SK-N-SH treated with all-trans-retinoic acid at 6 μM for 48 hours (cell line): ENCODE results near the gene TMEM30B.

Source experiments
- ATAC-seq: fragments of 200-7000 bp; cut with Tn5 transposase; 3 replicates; pipeline ENCODE4 v1.9.1; 2020; ENCODE audit warnings: mild to moderate bottlenecking, moderate library complexity
- ARNTL ChIP-seq: fragments of 450-650 bp; formaldehyde crosslinking; IDR thresholded peaks from 2 replicates; pipeline ENCODE4 v1.5.0; 2020; ENCODE audit warnings: low read depth, mild to moderate bottlenecking, moderate library complexity, borderline replicate concordance
- CREB5 ChIP-seq: fragments of 250-450 bp; sonication (Bioruptor Pico); IDR thresholded peaks from 2 replicates; pipeline ENCODE4 v1.5.1; 2020; ENCODE audit warnings: low read depth, mild to moderate bottlenecking, moderate library complexity
- ESRRG ChIP-seq: fragments of 250-450 bp; sonication (Bioruptor Pico); IDR thresholded peaks from 2 replicates; pipeline ENCODE4 v1.6.1; 2021; ENCODE audit warnings: mild to moderate bottlenecking
- GLIS3 ChIP-seq: fragments of 250-450 bp; sonication (Bioruptor Pico); IDR thresholded peaks from 2 replicates; pipeline ENCODE4 v1.5.0; 2020; ENCODE audit warnings: mild to moderate bottlenecking, moderate library complexity
- ISL1 ChIP-seq: fragments of 250-450 bp; sonication (Bioruptor Pico); IDR thresholded peaks from 2 replicates; pipeline ENCODE4 v2.1.2; 2022; ENCODE audit warnings: mild to moderate bottlenecking, moderate library complexity
- OSR1 ChIP-seq: fragments of 250-450 bp; sonication (Bioruptor Pico); IDR thresholded peaks from 2 replicates; pipeline ENCODE4 v1.8.0; 2022; ENCODE audit warnings: moderate library complexity, mild to moderate bottlenecking, inconsistent platforms
- PATZ1 ChIP-seq: fragments of 250-450 bp; sonication (Bioruptor Pico); IDR thresholded peaks from 2 replicates; pipeline ENCODE4 v1.8.0; 2020; ENCODE audit warnings: mild to moderate bottlenecking, moderate library complexity, borderline replicate concordance
- POU6F1 ChIP-seq: fragments of 250-450 bp; sonication (Bioruptor Pico); IDR thresholded peaks from 2 replicates; pipeline ENCODE4 v1.8.0; 2021; ENCODE audit warnings: low read depth, mild to moderate bottlenecking, moderate library complexity, borderline replicate concordance
- PPARA ChIP-seq: fragments of 250-450 bp; sonication (Bioruptor Pico); IDR thresholded peaks from 2 replicates; pipeline ENCODE4 v1.5.0; 2020; ENCODE audit warnings: mild to moderate bottlenecking, borderline replicate concordance
- RARB ChIP-seq: fragments of 250-450 bp; sonication (Bioruptor Pico); IDR thresholded peaks from 2 replicates; pipeline ENCODE4 v1.8.0; 2021; ENCODE audit warnings: mild to moderate bottlenecking, moderate library complexity
- SNAI2 ChIP-seq: fragments of 250-450 bp; sonication (Bioruptor Pico); IDR thresholded peaks from 2 replicates; pipeline ENCODE4 v1.5.0; 2020; ENCODE audit warnings: mild to moderate bottlenecking, moderate library complexity
- TOX ChIP-seq: fragments of 250-450 bp; sonication (Bioruptor Pico); IDR thresholded peaks from 2 replicates; pipeline ENCODE4 v1.8.0; 2021; ENCODE audit warnings: mild to moderate bottlenecking, moderate library complexity, borderline replicate concordance
- TSHZ2 ChIP-seq: fragments of 250-450 bp; sonication (Bioruptor Pico); IDR thresholded peaks from 2 replicates; pipeline ENCODE4 v1.5.0; 2020; ENCODE audit warnings: mild to moderate bottlenecking, moderate library complexity
- ZC3H10 ChIP-seq: fragments of 250-450 bp; sonication (Bioruptor Pico); IDR thresholded peaks from 2 replicates; pipeline ENCODE4 v1.5.1; 2021; ENCODE audit warnings: mild to moderate bottlenecking, moderate library complexity
- ZFP30 ChIP-seq: fragments of 450-650 bp; formaldehyde crosslinking; IDR thresholded peaks from 2 replicates; pipeline ENCODE4 v1.5.0; 2022; ENCODE audit warnings: mild to moderate bottlenecking, moderate library complexity
- ZNF70 ChIP-seq: fragments of 450-650 bp; formaldehyde crosslinking; IDR thresholded peaks from 2 replicates; pipeline ENCODE4 v1.5.0; 2020; ENCODE audit warnings: mild to moderate bottlenecking, moderate library complexity

TMEM30B gene

DNA sequence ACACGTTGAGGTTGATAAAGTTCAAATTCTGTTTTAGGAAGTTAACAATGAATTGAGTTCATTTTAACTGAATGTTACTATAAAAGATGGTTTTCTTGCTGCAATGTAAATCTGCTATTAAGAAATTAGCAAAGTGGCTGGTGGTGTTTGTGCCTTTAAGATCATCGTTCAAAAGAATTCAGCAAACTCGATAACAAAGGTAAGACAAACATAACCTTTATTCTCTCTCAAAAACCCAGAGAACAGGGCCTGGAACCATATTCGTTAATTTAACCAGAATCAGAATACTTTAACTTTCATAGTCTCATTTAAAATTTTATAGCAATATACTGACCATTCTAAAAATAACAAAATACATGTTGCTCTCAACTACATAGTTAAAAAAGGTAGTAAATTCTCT is 3.4 kb downstream of the TMEM30B start:
- no peak for TF ChIP-seq GLIS3 (CRISPR knock-in tag)
- no peak for TF ChIP-seq ISL1 (CRISPR knock-in tag)
- no peak for TF ChIP-seq TSHZ2
- TF ChIP-seq ZNF70 = no peak
- TF ChIP-seq PPARA = no peak
- no peak for TF ChIP-seq RARB (CRISPR knock-in tag)
- no peak for ATAC-seq

DNA sequence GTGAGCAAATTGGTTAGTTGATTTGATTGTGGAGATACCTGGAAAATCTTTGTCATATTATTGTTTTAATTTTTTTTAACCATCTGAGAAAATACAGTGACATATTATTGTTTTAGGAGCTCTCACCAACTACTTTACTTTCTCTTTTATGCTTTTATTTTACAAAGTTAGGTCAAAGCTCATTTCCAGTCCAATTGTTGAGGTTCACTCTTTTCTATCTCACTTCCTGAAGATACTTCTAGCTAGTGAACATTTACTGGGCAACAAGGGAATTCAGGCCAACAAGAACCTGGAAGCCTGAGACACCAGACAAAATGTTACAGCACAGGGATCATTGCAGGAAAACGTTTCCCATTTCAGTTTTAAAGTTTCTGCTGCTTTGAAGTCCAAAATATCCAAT is 3.9 kb downstream of the TMEM30B start:
- no peak for TF ChIP-seq OSR1
- no peak for ATAC-seq

GRCh38 chr14:61271552-61271951 is 9.6 kb downstream of the TMEM30B start:
- no peak for ATAC-seq
- TF ChIP-seq PATZ1 (CRISPR knock-in tag) (no peak), GLIS3 (CRISPR knock-in tag) (no peak), TOX (CRISPR knock-in tag) (no peak), ESRRG (no peak), POU6F1 (CRISPR knock-in tag) (no peak), SNAI2 (CRISPR knock-in tag) (no peak)

DNA sequence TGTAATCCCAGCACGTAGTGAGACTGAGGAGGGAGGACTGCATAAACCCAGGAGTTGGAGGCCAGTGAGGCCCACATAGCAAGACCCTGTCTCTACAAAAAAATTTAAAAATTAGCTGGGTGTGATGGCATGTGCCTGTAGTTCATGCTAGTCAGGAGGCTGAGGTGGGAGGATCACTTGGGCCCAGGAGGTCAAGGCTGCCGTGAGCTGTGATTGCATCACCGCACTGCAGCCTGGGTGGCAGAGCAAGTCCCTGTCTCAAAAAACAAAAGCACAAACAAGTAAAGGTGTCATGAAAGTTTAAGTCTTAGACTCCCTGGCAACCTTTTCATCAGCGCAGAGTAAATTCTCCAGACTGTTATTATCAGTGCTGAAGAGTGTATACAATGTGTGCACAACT is 10.4 kb downstream of the TMEM30B start:
- TF ChIP-seq OSR1 = no peak
- TF ChIP-seq ESRRG = no peak
- TF ChIP-seq ZNF70 = no peak
- no peak for TF ChIP-seq ZFP30 (CRISPR knock-in tag)
- TF ChIP-seq TSHZ2 = no peak
- no peak for TF ChIP-seq SNAI2 (CRISPR knock-in tag)
- no peak for TF ChIP-seq GLIS3 (CRISPR knock-in tag)
- no peak for TF ChIP-seq POU6F1 (CRISPR knock-in tag)
- TF ChIP-seq CREB5 (CRISPR knock-in tag) = no peak
- TF ChIP-seq TOX (CRISPR knock-in tag) = no peak
- no peak for TF ChIP-seq PPARA
- no peak for TF ChIP-seq PATZ1 (CRISPR knock-in tag)
- no peak for TF ChIP-seq ZC3H10 (CRISPR knock-in tag)
- TF ChIP-seq ARNTL (CRISPR knock-in tag) = no peak
- ATAC-seq = no peak
